MM.1S (cell line): ENCODE measurements around the gene PDE4B.

Experiments used
- CTCF ChIP-seq: fragments of 300-600 bp; sonication (generic); IDR thresholded peaks from 2 replicates; pipeline ENCODE4 v1.5.1; 2016; ENCODE audit warnings: antibody characterized with exemption, low read length, mixed read lengths
- EZH2 ChIP-seq: fragments of 300-600 bp; sonication (generic); optimal IDR thresholded peaks from 2 replicates; pipeline ENCODE3; 2017; ENCODE audit warnings: low read depth, mild to moderate bottlenecking, antibody characterized with exemption, low read length, mixed read lengths

GRCh38 chr1:66300280-66300971 lies 507.7 kb downstream of the PDE4B start:
- TF ChIP-seq CTCF (no peak), EZH2 (no peak)
